ENCODE measurements around the gene VIPAS39. TPM values are rescaled to one million over a fixed set of nuclear protein-coding genes. Genes with fewer than 3 reads are reported as not detected.

VIPAS39 gene
- total and polyA plus RNA-seq, 2 experiments from 2014 or later, result 16.1 to 24.5 TPM

- H3K27me3 ChIP-seq, result no peaks in the 10 kb centered on the region
- TF ChIP-seq, protein P1, sequence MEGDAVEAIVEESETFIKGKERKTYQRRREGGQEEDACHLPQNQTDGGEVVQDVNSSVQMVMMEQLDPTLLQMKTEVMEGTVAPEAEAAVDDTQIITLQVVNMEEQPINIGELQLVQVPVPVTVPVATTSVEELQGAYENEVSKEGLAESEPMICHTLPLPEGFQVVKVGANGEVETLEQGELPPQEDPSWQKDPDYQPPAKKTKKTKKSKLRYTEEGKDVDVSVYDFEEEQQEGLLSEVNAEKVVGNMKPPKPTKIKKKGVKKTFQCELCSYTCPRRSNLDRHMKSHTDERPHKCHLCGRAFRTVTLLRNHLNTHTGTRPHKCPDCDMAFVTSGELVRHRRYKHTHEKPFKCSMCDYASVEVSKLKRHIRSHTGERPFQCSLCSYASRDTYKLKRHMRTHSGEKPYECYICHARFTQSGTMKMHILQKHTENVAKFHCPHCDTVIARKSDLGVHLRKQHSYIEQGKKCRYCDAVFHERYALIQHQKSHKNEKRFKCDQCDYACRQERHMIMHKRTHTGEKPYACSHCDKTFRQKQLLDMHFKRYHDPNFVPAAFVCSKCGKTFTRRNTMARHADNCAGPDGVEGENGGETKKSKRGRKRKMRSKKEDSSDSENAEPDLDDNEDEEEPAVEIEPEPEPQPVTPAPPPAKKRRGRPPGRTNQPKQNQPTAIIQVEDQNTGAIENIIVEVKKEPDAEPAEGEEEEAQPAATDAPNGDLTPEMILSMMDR (IDR thresholded peaks at IDR 0.05; ENCODE audit: low read depth, low read length), result no peak
Measured at GRCh38 chr14:77390188-77390587, 67.2 kb downstream of the VIPAS39 start.

DNA sequence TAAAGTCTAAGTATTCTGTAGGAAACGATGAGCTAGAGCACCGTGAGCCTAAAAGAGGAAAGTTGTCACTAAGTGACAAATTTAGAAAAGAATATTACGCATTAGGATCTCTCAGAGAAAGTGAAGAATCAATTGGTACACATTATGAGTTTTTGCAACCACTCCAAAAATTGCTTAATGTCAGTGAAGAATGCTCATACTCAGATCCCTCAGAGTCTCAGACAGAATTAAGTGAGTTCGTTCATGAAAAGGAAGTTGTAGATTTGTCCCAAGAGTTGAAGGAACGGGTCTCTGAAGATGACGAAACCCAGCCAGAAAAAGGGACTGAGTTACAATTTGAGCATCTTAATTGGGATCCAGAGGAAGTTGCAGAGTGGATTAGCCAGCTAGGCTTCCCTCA lies 78.7 kb downstream of the VIPAS39 start:
- H3K4me1 ChIP-seq (ENCODE audit: low read depth), result peaks cover 8% of the 10 kb centered on the region
- H3K27ac ChIP-seq, result no peak overlapping the region
- no peak overlapping the region for H3K4me3 ChIP-seq
- no peaks in the 10 kb centered on the region for H3K27me3 ChIP-seq
- no peaks in the 10 kb centered on the region for H3K36me3 ChIP-seq
- TF ChIP-seq, protein P1 (IDR thresholded peaks at IDR 0.05; ENCODE audit: low read depth, low read length), result no peak
- no peak for DNase-seq (ENCODE audit: low read depth in 1 of 2, low spot score in 1 of 2)
- no peaks in the 10 kb centered on the region for H3K9me3 ChIP-seq (ENCODE audit: low read depth)

More at GRCh38 chr14:77390188-77390587, 67.2 kb downstream of the VIPAS39 start:
- Histone ChIP-seq H3K4me1 (ENCODE audit: low read depth) (no peaks in the 10 kb centered on the region), H3K9me3 (ENCODE audit: low read depth) (no peaks in the 10 kb centered on the region), H3K4me3 (no peak overlapping the region), H3K27ac (no peak overlapping the region), H3K36me3 (no peaks in the 10 kb centered on the region)
- DNase-seq (ENCODE audit: low read depth in 1 of 2, low spot score in 1 of 2), result no peak

DNA sequence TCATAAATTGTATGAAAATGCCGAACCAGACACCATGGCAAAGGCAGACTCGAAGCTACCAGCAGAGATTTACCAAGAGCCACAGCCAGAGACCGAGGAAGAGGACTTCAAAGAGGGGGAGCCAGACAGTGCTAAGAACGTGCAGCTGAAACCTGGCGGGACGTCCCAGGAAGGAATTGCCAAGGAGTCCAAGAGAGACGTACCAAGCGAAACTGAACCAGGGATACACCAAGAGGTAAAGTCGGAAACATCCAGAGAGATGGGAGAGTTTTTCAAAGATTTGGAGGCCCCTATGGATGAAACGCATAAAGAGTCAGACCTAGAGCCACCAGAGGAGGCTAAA lies 79.9 kb downstream of the VIPAS39 start:
- Histone ChIP-seq H3K27ac (no peak overlapping the region), H3K36me3 (no peaks in the 10 kb centered on the region)

GRCh38 chr14:77376771-77377501 lies 80.5 kb downstream of the VIPAS39 start, which contains the start of the genes SAMD15 and TMED8:
TSS of gene SAMD15 (plus strand) at chr14:77377379. CDS start at chr14:77377419, 40 bp downstream.
TSS of gene TMED8 (minus strand) at chr14:77377094. CDS start at chr14:77377053, 41 bp downstream.
- H3K27ac ChIP-seq, result peak within 1 kb of the TSS; percentile 86
- H3K4me3 ChIP-seq, result peak within 1 kb of the TSS; percentile 98
- no peaks in the 10 kb centered on the region for H3K9me3 ChIP-seq (ENCODE audit: low read depth)
- peaks cover 16% of the 10 kb centered on the region for H3K4me1 ChIP-seq (ENCODE audit: low read depth)
- DNase-seq (ENCODE audit: low read depth in 1 of 2, low spot score in 1 of 2), result peak; percentile 87 to 92
- H3K36me3 ChIP-seq, result no peaks in the 10 kb centered on the region
- TF ChIP-seq, protein P1 (IDR thresholded peaks at IDR 0.05; ENCODE audit: low read depth, low read length), result peak; percentile 25
- no peaks in the 10 kb centered on the region for H3K27me3 ChIP-seq

More for the DNA sequence above, 79.9 kb downstream of the VIPAS39 start:
- Histone ChIP-seq H3K27me3 (no peaks in the 10 kb centered on the region), H3K4me1 (ENCODE audit: low read depth) (peaks cover 10% of the 10 kb centered on the region), H3K9me3 (ENCODE audit: low read depth) (no peaks in the 10 kb centered on the region), H3K4me3 (peak overlapping the region; percentile 98)
- TF ChIP-seq, protein P1 (IDR thresholded peaks at IDR 0.05; ENCODE audit: low read depth, low read length), result no peak
- DNase-seq (ENCODE audit: low read depth in 1 of 2, low spot score in 1 of 2), result no peak

Other genes starting within 250 kb of the VIPAS39 start
- 0.09 TPM in 1 of 2 replicates, not detected in the other for gene NGB, start 186.4 kb downstream of the VIPAS39 start, total RNA-seq
- gene NGB, start 186.4 kb downstream of the VIPAS39 start, polyA plus RNA-seq, result not detected in 2 replicates
- 29.2 and 32.1 TPM in 2 replicates for gene POMT2, start 136.7 kb downstream of the VIPAS39 start, total RNA-seq
- 32.3 and 40.8 TPM in 2 replicates for gene POMT2, start 136.7 kb downstream of the VIPAS39 start, polyA plus RNA-seq
- gene GSTZ1, start 136.6 kb downstream of the VIPAS39 start, total RNA-seq, result 43.7 and 51.2 TPM in 2 replicates
- 45.0 and 52.3 TPM in 2 replicates for gene GSTZ1, start 136.6 kb downstream of the VIPAS39 start, polyA plus RNA-seq
- gene TMED8, start 80.5 kb downstream of the VIPAS39 start, total RNA-seq, result 6.6 and 8.9 TPM in 2 replicates
- gene TMED8, start 80.5 kb downstream of the VIPAS39 start, polyA plus RNA-seq, result 3.4 and 6.2 TPM in 2 replicates
- gene SAMD15, start 80.2 kb downstream of the VIPAS39 start, total RNA-seq, result 2.2 and 3.6 TPM in 2 replicates
- 0.45 and 2.1 TPM in 2 replicates for gene SAMD15, start 80.2 kb downstream of the VIPAS39 start, polyA plus RNA-seq
- gene NOXRED1, start 34.1 kb downstream of the VIPAS39 start, total RNA-seq, result 0.06 and 0.07 TPM in 2 replicates
- not detected in 2 replicates for gene NOXRED1, start 34.1 kb downstream of the VIPAS39 start, polyA plus RNA-seq
- gene AHSA1, start 492 bp upstream of the VIPAS39 start, total RNA-seq, result 193 and 209 TPM in 2 replicates
- gene AHSA1, start 492 bp upstream of the VIPAS39 start, polyA plus RNA-seq, result 137 and 182 TPM in 2 replicates
- gene ISM2, start 41.2 kb upstream of the VIPAS39 start, total RNA-seq, result 0.53 and 0.83 TPM in 2 replicates
- not detected in 2 replicates for gene ISM2, start 41.2 kb upstream of the VIPAS39 start, polyA plus RNA-seq
- gene SPTLC2, start 159.0 kb upstream of the VIPAS39 start, total RNA-seq, result 13.9 and 17.8 TPM in 2 replicates
- 14.4 and 17.3 TPM in 2 replicates for gene SPTLC2, start 159.0 kb upstream of the VIPAS39 start, polyA plus RNA-seq